ENCODE data around the gene DRC1. TPM values are rescaled to one million over a fixed set of nuclear protein-coding genes. Genes with fewer than 3 reads are reported as not detected.

The DRC1 gene
- total and polyA plus RNA-seq, 2 donors (not counting 1 experiment from before 2014, with no cell fraction given): under 0.01 to 0.10 TPM

GRCh38 chr2:26474261-26474785 lies 72.6 kb downstream of the DRC1 start:
- TF ChIP-seq EZH2 (IDR thresholded peaks at IDR 0.05; ENCODE audit: low read length, missing control alignments): no peak
- TF ChIP-seq CTCF (conservative IDR thresholded peaks at IDR 0.05 in 1 of 2, IDR thresholded peaks at IDR 0.05 in 1 of 2; ENCODE audit: low read depth in 1 of 2, low read length in 2 of 2): no peak
- Histone ChIP-seq H3K4me3 (replicated peaks in 1 of 4; ENCODE audit: control extremely low read depth in 1 of 4, insufficient read depth in 1 of 4, low read depth in 3 of 4, low read length in 4 of 4) (no peak overlapping the region), H3K27ac (ENCODE audit: insufficient read depth, low read length) (no peak overlapping the region)

GRCh38 chr2:26475037-26475436 lies 73.3 kb downstream of the DRC1 start:
- no peak overlapping the region for H3K4me3 ChIP-seq (replicated peaks in 1 of 4; ENCODE audit: control extremely low read depth in 1 of 4, insufficient read depth in 1 of 4, low read depth in 3 of 4, low read length in 4 of 4)
- no peak overlapping the region for H3K9ac ChIP-seq (ENCODE audit: insufficient read depth, low read length)
- no peaks in the 10 kb centered on the region for H3K27me3 ChIP-seq (ENCODE audit: control insufficient read depth, insufficient read depth, low read length)
- H3K27ac ChIP-seq (ENCODE audit: insufficient read depth, low read length): no peak overlapping the region
- no peak overlapping the region for H2AFZ ChIP-seq (ENCODE audit: low read length)
- H3K79me2 ChIP-seq (ENCODE audit: control insufficient read depth, insufficient read depth, low read length): no peaks in the 10 kb centered on the region
- peaks cover 5% of the 10 kb centered on the region for H3K9me3 ChIP-seq (ENCODE audit: control insufficient read depth, insufficient read depth, low read depth, low read length)
- H3K4me1 ChIP-seq (ENCODE audit: control insufficient read depth, extremely low read depth, insufficient read depth, low read length): no peaks in the 10 kb centered on the region
- no peak for DNase-seq (ENCODE audit: low read depth in 2 of 2)
- no peak overlapping the region for H3K4me2 ChIP-seq (ENCODE audit: extremely low read depth, insufficient read depth, low read length)
- H4K20me1 ChIP-seq (ENCODE audit: control insufficient read depth, extremely low read depth, insufficient read depth, low read length): no peaks in the 10 kb centered on the region
- no peaks in the 10 kb centered on the region for H3K36me3 ChIP-seq (ENCODE audit: control insufficient read depth, insufficient read depth, low read length)
- TF ChIP-seq CTCF (conservative IDR thresholded peaks at IDR 0.05 in 1 of 2, IDR thresholded peaks at IDR 0.05 in 1 of 2; ENCODE audit: low read depth in 1 of 2, low read length in 2 of 2) (no peak), EZH2 (IDR thresholded peaks at IDR 0.05; ENCODE audit: low read length, missing control alignments) (no peak)

More at GRCh38 chr2:26474261-26474785, 72.6 kb downstream of the DRC1 start:
- Histone ChIP-seq H3K79me2 (ENCODE audit: control insufficient read depth, insufficient read depth, low read length) (no peaks in the 10 kb centered on the region), H3K4me2 (ENCODE audit: extremely low read depth, insufficient read depth, low read length) (no peak overlapping the region), H2AFZ (ENCODE audit: low read length) (no peak overlapping the region), H4K20me1 (ENCODE audit: control insufficient read depth, extremely low read depth, insufficient read depth, low read length) (no peaks in the 10 kb centered on the region), H3K9ac (ENCODE audit: insufficient read depth, low read length) (no peak overlapping the region), H3K4me1 (ENCODE audit: control insufficient read depth, extremely low read depth, insufficient read depth, low read length) (no peaks in the 10 kb centered on the region), H3K27me3 (ENCODE audit: control insufficient read depth, insufficient read depth, low read length) (no peaks in the 10 kb centered on the region), H3K36me3 (ENCODE audit: control insufficient read depth, insufficient read depth, low read length) (no peaks in the 10 kb centered on the region), H3K9me3 (ENCODE audit: control insufficient read depth, insufficient read depth, low read depth, low read length) (peaks cover 5% of the 10 kb centered on the region)
- no peak for DNase-seq (ENCODE audit: low read depth in 2 of 2)

GRCh38 chr2:26475832-26476501 lies 74.2 kb downstream of the DRC1 start:
- no peaks in the 10 kb centered on the region for H3K27me3 ChIP-seq (ENCODE audit: control insufficient read depth, insufficient read depth, low read length)

More at GRCh38 chr2:26475832-26476501, 74.2 kb downstream of the DRC1 start:
- Histone ChIP-seq H3K4me3 (replicated peaks in 1 of 4; ENCODE audit: control extremely low read depth in 1 of 4, insufficient read depth in 1 of 4, low read depth in 3 of 4, low read length in 4 of 4) (no peak overlapping the region), H4K20me1 (ENCODE audit: control insufficient read depth, extremely low read depth, insufficient read depth, low read length) (no peaks in the 10 kb centered on the region), H3K36me3 (ENCODE audit: control insufficient read depth, insufficient read depth, low read length) (no peaks in the 10 kb centered on the region), H3K27ac (ENCODE audit: insufficient read depth, low read length) (no peak overlapping the region), H3K9me3 (ENCODE audit: control insufficient read depth, insufficient read depth, low read depth, low read length) (peaks cover 5% of the 10 kb centered on the region), H3K4me2 (ENCODE audit: extremely low read depth, insufficient read depth, low read length) (no peak overlapping the region), H3K79me2 (ENCODE audit: control insufficient read depth, insufficient read depth, low read length) (no peaks in the 10 kb centered on the region), H2AFZ (ENCODE audit: low read length) (no peak overlapping the region), H3K9ac (ENCODE audit: insufficient read depth, low read length) (no peak overlapping the region), H3K4me1 (ENCODE audit: control insufficient read depth, extremely low read depth, insufficient read depth, low read length) (no peaks in the 10 kb centered on the region)
- TF ChIP-seq CTCF (conservative IDR thresholded peaks at IDR 0.05 in 1 of 2, IDR thresholded peaks at IDR 0.05 in 1 of 2; ENCODE audit: low read depth in 1 of 2, low read length in 2 of 2): no peak
- no peak for TF ChIP-seq EZH2 (IDR thresholded peaks at IDR 0.05; ENCODE audit: low read length, missing control alignments)
- DNase-seq (ENCODE audit: low read depth in 2 of 2): no peak
